GM12878 (cell line): ENCODE results near the gene RAB7B. TPM values are rescaled to one million over a fixed set of nuclear protein-coding genes. Genes with fewer than 3 reads are reported as not detected.

Experiments used
- ATAC-seq: fragments of 200-7000 bp; cut with Tn5 transposase; 3 replicates; pipeline ENCODE4 v1.9.1; 2020; ENCODE audit warnings: mild to moderate bottlenecking, moderate library complexity
- BruUV-seq: library from RNA; stranded (reverse); fragments of 400-500 nt; replicated peaks from 2 replicates; lab custom pipeline; 2021; lab: Mats Ljungman, UMichigan
- CTCF ChIA-PET: fragments of 300-600 bp; sonication (Branson Sonifier 250); formaldehyde crosslinking; extraction: SDS; loops from one replicate; lab custom pipeline; 2021; ENCODE audit warnings: inconsistent platforms; lab: Yijun Ruan, JAX
- POLR2A ChIA-PET: fragments of 350-600 bp; formaldehyde crosslinking; extraction: SDS; loops from one replicate; lab custom pipeline; 2021; ENCODE audit warnings: inconsistent platforms; lab: Charles Lee
- RAD21 ChIA-PET: fragments of 300-600 bp; sonication (Branson Sonifier 250); formaldehyde crosslinking; loops from one replicate; lab custom pipeline; 2023; ENCODE audit warnings: antibody characterized with exemption; ENCODE audit not compliant: unreplicated experiment; lab: Charles Lee
- SMC1A ChIA-PET: fragments of 300-600 bp; sonication (Branson Sonifier 250); formaldehyde crosslinking; loops from one replicate; lab custom pipeline; 2023; ENCODE audit not compliant: unreplicated experiment, uncharacterized antibody; lab: Charles Lee
- DNase-seq: peaks from one replicate; pipeline ENCODE4 v3.0.0-alpha.2; 2011; ENCODE audit warnings: low read depth, low spot score
- FAIRE-seq: peaks from 3 replicates; lab custom pipeline; 2011; peaks lifted over from hg19 to GRCh38; lab: Jason Lieb, UNC
- H2AFZ ChIP-seq: 2 replicates; pipeline ENCODE4 v1.6.0; 2011; ENCODE audit warnings: low read depth, low read length, control low read depth; ENCODE audit not compliant: control insufficient read depth
- H3K27ac ChIP-seq: 2 replicates; pipeline ENCODE4 v1.5.1; 2011; ENCODE audit warnings: control low read depth; ENCODE audit not compliant: control insufficient read depth, insufficient read depth
- H3K27me3 ChIP-seq, 2 experiments: replicated peaks in 1 of 2; 2 replicates each; pipeline versions ENCODE4 v1.6.0 to v1.6.1; 2011; ENCODE audit warnings: low read length in 1 of 2; ENCODE audit not compliant: control insufficient read depth in 2 of 2, insufficient read depth in 2 of 2
- H3K36me3 ChIP-seq, 2 experiments: 2 replicates each; pipeline ENCODE4 v1.5.1; 2011; ENCODE audit warnings: low read length in 1 of 2; ENCODE audit not compliant: control insufficient read depth in 2 of 2, insufficient read depth in 2 of 2
- H3K4me1 ChIP-seq: 2 replicates; pipeline ENCODE4 v1.6.1; 2011; ENCODE audit warnings: mild to moderate bottlenecking, low read length, moderate library complexity, mixed read lengths; ENCODE audit not compliant: control insufficient read depth, insufficient read depth
- H3K4me2 ChIP-seq: 2 replicates; pipeline ENCODE4 v1.6.0; 2011; ENCODE audit warnings: control low read depth; ENCODE audit not compliant: control insufficient read depth, insufficient read depth
- H3K4me3 ChIP-seq: fragments of 200-600 bp; sonication (generic); 2 replicates; pipeline ENCODE4 v1.5.1; 2016
- H3K79me2 ChIP-seq: 2 replicates; pipeline ENCODE4 v1.6.0; 2011; ENCODE audit warnings: low read length; ENCODE audit not compliant: control insufficient read depth, insufficient read depth
- H3K9ac ChIP-seq: 2 replicates; pipeline ENCODE4 v1.8.0; 2011; ENCODE audit warnings: low read length, control low read depth, mixed read lengths; ENCODE audit not compliant: control insufficient read depth, insufficient read depth
- H3K9me3 ChIP-seq: replicated peaks from 3 replicates; pipeline ENCODE4 v1.5.1; 2011; ENCODE audit warnings: mild to moderate bottlenecking, low read length; ENCODE audit not compliant: control insufficient read depth, insufficient read depth
- H4K20me1 ChIP-seq: 2 replicates; pipeline ENCODE4 v1.6.0; 2011; ENCODE audit not compliant: control insufficient read depth, insufficient read depth
- E4F1 ChIP-seq: fragments of 450-650 bp; IDR thresholded peaks from 2 replicates; pipeline ENCODE4 v1.6.1; 2018; ENCODE audit warnings: borderline replicate concordance, mild to moderate bottlenecking; ENCODE audit not compliant: partially characterized antibody
- PML ChIP-seq: IDR thresholded peaks from 2 replicates; pipeline ENCODE4 v1.6.1; 2012; ENCODE audit warnings: low read length, inconsistent platforms
- POU2F2 ChIP-seq: IDR thresholded peaks from 3 replicates; pipeline ENCODE4 v1.6.1; 2011; ENCODE audit warnings: low read depth, mild to moderate bottlenecking, low read length, borderline replicate concordance
- SMAD5 ChIP-seq: IDR thresholded peaks from 2 replicates; pipeline ENCODE4 v1.6.1; 2016; ENCODE audit warnings: antibody characterized with exemption, low read depth
- ZNF592 ChIP-seq: fragments of 450-650 bp; IDR thresholded peaks from 2 replicates; pipeline ENCODE4 v1.6.1; 2017; ENCODE audit warnings: mild to moderate bottlenecking, moderate library complexity
- ZNF622 ChIP-seq: fragments of 450-650 bp; IDR thresholded peaks from 2 replicates; pipeline ENCODE4 v1.6.1; 2017; ENCODE audit warnings: mild to moderate bottlenecking, inconsistent platforms
- WGBS: methylation state at CpG from one replicate; pipeline ENCODE4 v1.1.6; 2016; ENCODE audit warnings: low lambda C conversion rate; ENCODE audit not compliant: insufficient replicate concordance, insufficient coverage; ENCODE audit errors: missing lambda C conversion rate; 5-methylcytosine and 5-hydroxymethylcytosine counted together
- in situ Hi-C: fragments of 300-500 bp; cut with MboI; formaldehyde crosslinking; loops from 9 replicates; pipeline ENCODE4 v1.14.3; 2018; ENCODE audit warnings: mixed read lengths
- intact Hi-C: fragments of 100-400 bp; cut with micrococcal nuclease; formaldehyde crosslinking; loops from one replicate; pipeline ENCODE4 v1.14.2; 2022; ENCODE audit not compliant: unreplicated experiment
- polyA plus RNA-seq, 11 experiments: library from polyadenylated mRNA; depleted of rRNA in 4 of 11; unstranded in 6 of 11; stranded (reverse) in 5 of 11; fragments of >200 nt; fragmentation: Nextera tagmentation in 4 of 11; fragmentation: Illumina TruSeq in 1 of 11; extraction: Ambion mirVana in 4 of 11; extraction: Trizol in 1 of 11; gene quantifications; 1 replicate in 1 of 11; 2 replicates in 10 of 11; pipeline versions ENCODE4 v1.2.1 to v1.2.3, GENCODE V29; 2011 to 2016; ENCODE audit warnings: inconsistent platforms in 2 of 11, missing spikeins in 2 of 11, low read depth in 1 of 11
- total RNA-seq, 4 experiments: library from RNA; depleted of rRNA in 3 of 4; stranded (reverse); fragments of >200 nt in 3 of 4; fragmentation: Illumina TruSeq in 1 of 4; extraction: Trizol in 1 of 4; gene quantifications; 2 replicates each; pipeline versions ENCODE4 v1.2.1 to v1.2.3, GENCODE V29; 2013 to 2021
- TF ChIP-seq, protein P1 (sequence below): fragments of 450-650 bp; formaldehyde crosslinking; IDR thresholded peaks from 2 replicates; pipeline ENCODE4 v1.4.0; 2020; ENCODE audit warnings: mild to moderate bottlenecking, moderate library complexity
- TF ChIP-seq, protein P2 (sequence below): fragments of 450-650 bp; IDR thresholded peaks from 2 replicates; pipeline ENCODE4 v1.6.1; 2017; ENCODE audit warnings: mild to moderate bottlenecking, low read depth, inconsistent platforms; ENCODE audit not compliant: poor library complexity, severe bottlenecking
- TF ChIP-seq, protein P3 (sequence below): fragments of 150-350 bp; IDR thresholded peaks from 2 replicates; pipeline ENCODE4 v1.6.1; 2014; ENCODE audit warnings: mild to moderate bottlenecking, low read depth, low read length

The RAB7B gene
- total and polyA plus RNA-seq, 10 of the 15 experiments (the other 5 are each of a cell fraction or from before 2014, with no cell fraction given), result 0.09 TPM; not detected in 9

- H3K36me3 ChIP-seq, result no peaks in the 10 kb centered on the region
- FAIRE-seq, result no peak
- no TSS peak for BruUV-seq
- H3K4me2 ChIP-seq, result no peak overlapping the region
- no peaks in the 10 kb centered on the region for H4K20me1 ChIP-seq
- no peak for ATAC-seq
- no peak overlapping the region for H3K27ac ChIP-seq
- ChIA-PET CTCF (interaction anchor here (1.9 kb wide), 1 partner anchor 16 kb away, joined by 14 read pairs; no protein-coding TSS in a partner anchor), SMC1A (interaction anchor here (0.8 kb wide), 1 partner anchor 28 kb away, joined by 3 read pairs; no protein-coding TSS in a partner anchor), RAD21 (interaction anchor here (1.4 kb wide), 1 partner anchor 92 kb away, joined by 4 read pairs; no protein-coding TSS in a partner anchor), POLR2A (no interaction called here)
- peaks cover 17% of the 10 kb centered on the region for H3K4me1 ChIP-seq
- no peaks in the 10 kb centered on the region; a peak in 1 of 4 replicates for H3K27me3 ChIP-seq
- H3K4me3 ChIP-seq, result no peak overlapping the region
- in situ Hi-C loops, result no loop called here
- DNase-seq, result no peak
- WGBS, result 79% methylated on average over 5 of the region's 5 CpGs
- H3K9ac ChIP-seq, result no peak overlapping the region
- intact Hi-C loops, result no loop called here
- no peaks in the 10 kb centered on the region for H3K9me3 ChIP-seq
- no peak overlapping the region for H2AFZ ChIP-seq
- no peaks in the 10 kb centered on the region for H3K79me2 ChIP-seq
- TF ChIP-seq ZNF592 (no peak), ZNF622 (no peak), E4F1 (no peak), PML (no peak), POU2F2 (no peak), SMAD5 (no peak)
- TF ChIP-seq, protein P1, sequence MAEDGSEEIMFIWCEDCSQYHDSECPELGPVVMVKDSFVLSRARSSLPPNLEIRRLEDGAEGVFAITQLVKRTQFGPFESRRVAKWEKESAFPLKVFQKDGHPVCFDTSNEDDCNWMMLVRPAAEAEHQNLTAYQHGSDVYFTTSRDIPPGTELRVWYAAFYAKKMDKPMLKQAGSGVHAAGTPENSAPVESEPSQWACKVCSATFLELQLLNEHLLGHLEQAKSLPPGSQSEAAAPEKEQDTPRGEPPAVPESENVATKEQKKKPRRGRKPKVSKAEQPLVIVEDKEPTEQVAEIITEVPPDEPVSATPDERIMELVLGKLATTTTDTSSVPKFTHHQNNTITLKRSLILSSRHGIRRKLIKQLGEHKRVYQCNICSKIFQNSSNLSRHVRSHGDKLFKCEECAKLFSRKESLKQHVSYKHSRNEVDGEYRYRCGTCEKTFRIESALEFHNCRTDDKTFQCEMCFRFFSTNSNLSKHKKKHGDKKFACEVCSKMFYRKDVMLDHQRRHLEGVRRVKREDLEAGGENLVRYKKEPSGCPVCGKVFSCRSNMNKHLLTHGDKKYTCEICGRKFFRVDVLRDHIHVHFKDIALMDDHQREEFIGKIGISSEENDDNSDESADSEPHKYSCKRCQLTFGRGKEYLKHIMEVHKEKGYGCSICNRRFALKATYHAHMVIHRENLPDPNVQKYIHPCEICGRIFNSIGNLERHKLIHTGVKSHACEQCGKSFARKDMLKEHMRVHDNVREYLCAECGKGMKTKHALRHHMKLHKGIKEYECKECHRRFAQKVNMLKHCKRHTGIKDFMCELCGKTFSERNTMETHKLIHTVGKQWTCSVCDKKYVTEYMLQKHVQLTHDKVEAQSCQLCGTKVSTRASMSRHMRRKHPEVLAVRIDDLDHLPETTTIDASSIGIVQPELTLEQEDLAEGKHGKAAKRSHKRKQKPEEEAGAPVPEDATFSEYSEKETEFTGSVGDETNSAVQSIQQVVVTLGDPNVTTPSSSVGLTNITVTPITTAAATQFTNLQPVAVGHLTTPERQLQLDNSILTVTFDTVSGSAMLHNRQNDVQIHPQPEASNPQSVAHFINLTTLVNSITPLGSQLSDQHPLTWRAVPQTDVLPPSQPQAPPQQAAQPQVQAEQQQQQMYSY, result no peak
- TF ChIP-seq, protein P2, sequence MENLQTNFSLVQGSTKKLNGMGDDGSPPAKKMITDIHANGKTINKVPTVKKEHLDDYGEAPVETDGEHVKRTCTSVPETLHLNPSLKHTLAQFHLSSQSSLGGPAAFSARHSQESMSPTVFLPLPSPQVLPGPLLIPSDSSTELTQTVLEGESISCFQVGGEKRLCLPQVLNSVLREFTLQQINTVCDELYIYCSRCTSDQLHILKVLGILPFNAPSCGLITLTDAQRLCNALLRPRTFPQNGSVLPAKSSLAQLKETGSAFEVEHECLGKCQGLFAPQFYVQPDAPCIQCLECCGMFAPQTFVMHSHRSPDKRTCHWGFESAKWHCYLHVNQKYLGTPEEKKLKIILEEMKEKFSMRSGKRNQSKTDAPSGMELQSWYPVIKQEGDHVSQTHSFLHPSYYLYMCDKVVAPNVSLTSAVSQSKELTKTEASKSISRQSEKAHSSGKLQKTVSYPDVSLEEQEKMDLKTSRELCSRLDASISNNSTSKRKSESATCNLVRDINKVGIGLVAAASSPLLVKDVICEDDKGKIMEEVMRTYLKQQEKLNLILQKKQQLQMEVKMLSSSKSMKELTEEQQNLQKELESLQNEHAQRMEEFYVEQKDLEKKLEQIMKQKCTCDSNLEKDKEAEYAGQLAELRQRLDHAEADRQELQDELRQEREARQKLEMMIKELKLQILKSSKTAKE, result no peak
- TF ChIP-seq, protein P3, sequence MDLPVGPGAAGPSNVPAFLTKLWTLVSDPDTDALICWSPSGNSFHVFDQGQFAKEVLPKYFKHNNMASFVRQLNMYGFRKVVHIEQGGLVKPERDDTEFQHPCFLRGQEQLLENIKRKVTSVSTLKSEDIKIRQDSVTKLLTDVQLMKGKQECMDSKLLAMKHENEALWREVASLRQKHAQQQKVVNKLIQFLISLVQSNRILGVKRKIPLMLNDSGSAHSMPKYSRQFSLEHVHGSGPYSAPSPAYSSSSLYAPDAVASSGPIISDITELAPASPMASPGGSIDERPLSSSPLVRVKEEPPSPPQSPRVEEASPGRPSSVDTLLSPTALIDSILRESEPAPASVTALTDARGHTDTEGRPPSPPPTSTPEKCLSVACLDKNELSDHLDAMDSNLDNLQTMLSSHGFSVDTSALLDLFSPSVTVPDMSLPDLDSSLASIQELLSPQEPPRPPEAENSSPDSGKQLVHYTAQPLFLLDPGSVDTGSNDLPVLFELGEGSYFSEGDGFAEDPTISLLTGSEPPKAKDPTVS, result no peak
Observed at GRCh38 chr1:206014601-206015000, 11.4 kb upstream of the RAB7B start.
